Measurements from ENCODE around the gene CTXND1.
"Not testable (repeated sequence)": the region's sequence is repeated elsewhere in the genome, so short reads cannot be mapped to it uniquely, and the experiment has no call there.

- not testable (repeated sequence) for TF ChIP-seq EZH2phosphoT487, REST (IDR thresholded peaks at IDR 0.05; ENCODE audit: unreplicated experiment)
- TF ChIP-seq, protein P1, sequence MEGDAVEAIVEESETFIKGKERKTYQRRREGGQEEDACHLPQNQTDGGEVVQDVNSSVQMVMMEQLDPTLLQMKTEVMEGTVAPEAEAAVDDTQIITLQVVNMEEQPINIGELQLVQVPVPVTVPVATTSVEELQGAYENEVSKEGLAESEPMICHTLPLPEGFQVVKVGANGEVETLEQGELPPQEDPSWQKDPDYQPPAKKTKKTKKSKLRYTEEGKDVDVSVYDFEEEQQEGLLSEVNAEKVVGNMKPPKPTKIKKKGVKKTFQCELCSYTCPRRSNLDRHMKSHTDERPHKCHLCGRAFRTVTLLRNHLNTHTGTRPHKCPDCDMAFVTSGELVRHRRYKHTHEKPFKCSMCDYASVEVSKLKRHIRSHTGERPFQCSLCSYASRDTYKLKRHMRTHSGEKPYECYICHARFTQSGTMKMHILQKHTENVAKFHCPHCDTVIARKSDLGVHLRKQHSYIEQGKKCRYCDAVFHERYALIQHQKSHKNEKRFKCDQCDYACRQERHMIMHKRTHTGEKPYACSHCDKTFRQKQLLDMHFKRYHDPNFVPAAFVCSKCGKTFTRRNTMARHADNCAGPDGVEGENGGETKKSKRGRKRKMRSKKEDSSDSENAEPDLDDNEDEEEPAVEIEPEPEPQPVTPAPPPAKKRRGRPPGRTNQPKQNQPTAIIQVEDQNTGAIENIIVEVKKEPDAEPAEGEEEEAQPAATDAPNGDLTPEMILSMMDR (conservative IDR thresholded peaks at IDR 0.05; ENCODE audit: low read depth in 2 of 2): not testable (repeated sequence)
- TF ChIP-seq, protein P2, sequence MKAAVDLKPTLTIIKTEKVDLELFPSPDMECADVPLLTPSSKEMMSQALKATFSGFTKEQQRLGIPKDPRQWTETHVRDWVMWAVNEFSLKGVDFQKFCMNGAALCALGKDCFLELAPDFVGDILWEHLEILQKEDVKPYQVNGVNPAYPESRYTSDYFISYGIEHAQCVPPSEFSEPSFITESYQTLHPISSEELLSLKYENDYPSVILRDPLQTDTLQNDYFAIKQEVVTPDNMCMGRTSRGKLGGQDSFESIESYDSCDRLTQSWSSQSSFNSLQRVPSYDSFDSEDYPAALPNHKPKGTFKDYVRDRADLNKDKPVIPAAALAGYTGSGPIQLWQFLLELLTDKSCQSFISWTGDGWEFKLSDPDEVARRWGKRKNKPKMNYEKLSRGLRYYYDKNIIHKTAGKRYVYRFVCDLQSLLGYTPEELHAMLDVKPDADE (IDR thresholded peaks at IDR 0.05): not testable (repeated sequence)
Observed at GRCh38 chr15:80155378-80156175, 96.4 kb downstream of the CTXND1 start.

Measured in GM23338 (cell line).